Activated B cell treated with CpG ODN at 0.5 μM for 24 hours (primary cell): Measurements from ENCODE around the gene ZNF862. TPM values are rescaled to one million over a fixed set of nuclear protein-coding genes. Genes with fewer than 3 reads are reported as not detected.

Experiments used
- ATAC-seq: fragments of 200-7000 bp; cut with Tn5 transposase; one replicate; pipeline ENCODE4 v1.10.0; 2021; ENCODE audit warnings: low read depth, mild to moderate bottlenecking, moderate library complexity
- CTCF ChIA-PET: fragments of 350-600 bp; sonication (Branson Sonifier 250); formaldehyde crosslinking; loops from one replicate; lab custom pipeline; 2021; ENCODE audit warnings: antibody characterized with exemption; lab: Charles Lee
- POLR2A ChIA-PET: fragments of 350-600 bp; sonication (Branson Sonifier 250); formaldehyde crosslinking; loops from one replicate; lab custom pipeline; 2021; ENCODE audit warnings: antibody characterized with exemption; lab: Charles Lee
- DNase-seq: peaks from one replicate; pipeline ENCODE4 v3.0.0; 2022
- H3K27ac Mint-ChIP-seq: one replicate; pipeline ENCODE4 v1.8.0; 2020; ENCODE audit warnings: mixed read lengths
- H3K27me3 Mint-ChIP-seq: one replicate; pipeline ENCODE4 v1.8.0; 2021; ENCODE audit warnings: mixed read lengths
- H3K36me3 Mint-ChIP-seq: one replicate; pipeline ENCODE4 v1.8.0; 2021; ENCODE audit warnings: low read depth, mixed read lengths
- H3K4me1 Mint-ChIP-seq: one replicate; pipeline ENCODE4 v1.8.0; 2021; ENCODE audit warnings: mixed read lengths
- H3K4me3 Mint-ChIP-seq: one replicate; pipeline ENCODE4 v1.8.0; 2020; ENCODE audit warnings: mild to moderate bottlenecking, mixed read lengths
- H3K9me3 Mint-ChIP-seq: one replicate; pipeline ENCODE4 v1.8.0; 2020; ENCODE audit warnings: mixed read lengths
- CTCF ChIP-seq: fragments of 200-600 bp; IDR thresholded peaks from one replicate; pipeline ENCODE4 v1.8.0; 2022; ENCODE audit warnings: antibody characterized with exemption, mild to moderate bottlenecking
- intact Hi-C: fragments of 100-400 bp; cut with micrococcal nuclease; formaldehyde crosslinking; loops from one replicate; pipeline ENCODE4 v1.15.1; 2024
- total RNA-seq: library from RNA; stranded (reverse); gene quantifications from 2 replicates; pipeline ENCODE4 v1.2.3, GENCODE V29; 2022

Gene ZNF862
- total RNA-seq, 1 donor from 2014 or later = 17.6 TPM

- DNase-seq = no peak
- H3K4me1 Mint-ChIP-seq = peaks cover 2% of the 10 kb centered on the region
- no peak for TF ChIP-seq CTCF
- H3K36me3 Mint-ChIP-seq = no peaks in the 10 kb centered on the region
- intact Hi-C loops = no loop called here
- H3K27me3 Mint-ChIP-seq = peaks cover 21% of the 10 kb centered on the region
- no peaks in the 10 kb centered on the region for H3K9me3 Mint-ChIP-seq
- ChIA-PET POLR2A (no interaction called here), CTCF (interaction anchor here (1.5 kb wide), 1 partner anchor 8 kb away, joined by 4 read pairs; no protein-coding TSS in a partner anchor)
- no peak overlapping the region for H3K27ac Mint-ChIP-seq
- no peak for ATAC-seq
- H3K4me3 Mint-ChIP-seq = no peak overlapping the region
These were observed 46.6 kb upstream of the ZNF862 start for GRCh38 chr7:149791411-149792219.

- no peak for ATAC-seq
- no peaks in the 10 kb centered on the region for H3K9me3 Mint-ChIP-seq
- TF ChIP-seq CTCF = no peak
- no peaks in the 10 kb centered on the region for H3K36me3 Mint-ChIP-seq
- intact Hi-C loops = no loop called here
- H3K27me3 Mint-ChIP-seq = peaks cover 21% of the 10 kb centered on the region
- H3K4me3 Mint-ChIP-seq = no peak overlapping the region
- POLR2A ChIA-PET = no interaction called here
- peaks cover 2% of the 10 kb centered on the region for H3K4me1 Mint-ChIP-seq
- no peak for DNase-seq
- CTCF ChIA-PET = no interaction called here
- H3K27ac Mint-ChIP-seq = no peak overlapping the region
These were observed 46.0 kb upstream of the ZNF862 start for GRCh38 chr7:149792220-149792595.

- ChIA-PET CTCF (no interaction called here), POLR2A (no interaction called here)
- Mint-ChIP-seq H3K27ac (no peak overlapping the region), H3K9me3 (no peaks in the 10 kb centered on the region), H3K4me3 (no peak overlapping the region), H3K36me3 (no peaks in the 10 kb centered on the region), H3K27me3 (peaks cover 21% of the 10 kb centered on the region), H3K4me1 (peaks cover 2% of the 10 kb centered on the region)
- DNase-seq (no peak), ATAC-seq (no peak)
- intact Hi-C loops = no loop called here
- TF ChIP-seq CTCF = no peak
These were observed 44.9 kb upstream of the ZNF862 start for GRCh38 chr7:149793261-149793660.

- H3K4me1 Mint-ChIP-seq = peaks cover 2% of the 10 kb centered on the region
- TF ChIP-seq CTCF = no peak
- ChIA-PET CTCF (no interaction called here), POLR2A (no interaction called here)
- H3K9me3 Mint-ChIP-seq = no peaks in the 10 kb centered on the region
- H3K36me3 Mint-ChIP-seq = no peaks in the 10 kb centered on the region
- no peak for ATAC-seq
- no peak overlapping the region for H3K4me3 Mint-ChIP-seq
- H3K27me3 Mint-ChIP-seq = peaks cover 11% of the 10 kb centered on the region
- H3K27ac Mint-ChIP-seq = no peak overlapping the region
- DNase-seq = no peak
- intact Hi-C loops = no loop called here
These were observed 43.5 kb upstream of the ZNF862 start for GRCh38 chr7:149794661-149795060.

- ATAC-seq (no peak), DNase-seq (no peak)
- intact Hi-C loops = no loop called here
- TF ChIP-seq CTCF = no peak
- no peak overlapping the region for H3K27ac Mint-ChIP-seq
- H3K9me3 Mint-ChIP-seq = no peaks in the 10 kb centered on the region
- H3K4me3 Mint-ChIP-seq = no peak overlapping the region
- H3K4me1 Mint-ChIP-seq = no peaks in the 10 kb centered on the region
- ChIA-PET CTCF (no interaction called here), POLR2A (no interaction called here)
- no peaks in the 10 kb centered on the region for H3K36me3 Mint-ChIP-seq
- peaks cover 8% of the 10 kb centered on the region for H3K27me3 Mint-ChIP-seq
These were observed 43.0 kb upstream of the ZNF862 start for GRCh38 chr7:149795126-149795525.
